Stomach (tissue), 9 donors: ENCODE results near the gene COPE. TPM values are rescaled to one million over a fixed set of nuclear protein-coding genes. Genes with fewer than 3 reads are reported as not detected.

ENCODE experiments used
- DNase-seq, 2 donors: peaks; one replicate each; pipeline versions ENCODE4 v3.0.0 to v3.0.0-alpha.2; 2013 to 2019
- H3K27ac ChIP-seq, 5 donors: fragments of 200-600 bp in 4 of 5; sonication (generic) in 4 of 5; one replicate each; pipeline ENCODE4 v1.5.1; 2013 to 2019; ENCODE audit warnings: mild to moderate bottlenecking in 1 of 5, moderate library complexity in 1 of 5
- H3K27me3 ChIP-seq, 3 donors: fragments of 200-600 bp; sonication (generic); one replicate each; pipeline ENCODE4 v1.5.1; 2017 to 2019; ENCODE audit warnings: mixed run types in 1 of 3
- H3K36me3 ChIP-seq, 4 donors: fragments of 200-600 bp; sonication (generic); 1 replicate in 3 of 4; 2 replicates in 1 of 4; pipeline ENCODE4 v1.5.1; 2016 to 2019
- H3K4me1 ChIP-seq, 4 donors: fragments of 200-600 bp; sonication (generic); one replicate each; pipeline ENCODE4 v1.5.1; 2016 to 2019
- H3K4me3 ChIP-seq, 4 donors: fragments of 200-600 bp; sonication (generic) in 3 of 4; one replicate each; pipeline ENCODE4 v1.5.1; 2016 to 2019; ENCODE audit warnings: mild to moderate bottlenecking in 1 of 4
- H3K9me3 ChIP-seq, 4 donors: fragments of 200-600 bp; sonication (generic); one replicate each; pipeline ENCODE4 v1.5.1; 2016 to 2019
- CTCF ChIP-seq, 7 experiments: fragments of 450-650 bp in 4 of 7; fragments of 200-600 bp in 3 of 7; sonication (generic) in 3 of 7; IDR thresholded peaks; one replicate each; pipeline ENCODE4 v1.5.1; 2016 to 2019; ENCODE audit warnings: antibody characterized with exemption in 7 of 7, control low read depth in 2 of 7, mild to moderate bottlenecking in 1 of 7
- EP300 ChIP-seq: sonication (generic); formaldehyde crosslinking; IDR thresholded peaks from one replicate; pipeline ENCODE4 v1.6.1; 2017; ENCODE audit warnings: antibody characterized with exemption
- POLR2A ChIP-seq, 4 donors: fragments of 450-650 bp; IDR thresholded peaks; one replicate each; pipeline ENCODE4 v1.6.1; 2016; ENCODE audit warnings: antibody characterized with exemption in 4 of 4, control low read depth in 2 of 4, mild to moderate bottlenecking in 1 of 4, moderate library complexity in 1 of 4
- POLR2AphosphoS5 ChIP-seq, 3 donors: sonication (generic); formaldehyde crosslinking; IDR thresholded peaks; one replicate each; pipeline ENCODE4 v1.6.1; 2016; ENCODE audit warnings: antibody characterized with exemption in 3 of 3
- WGBS, 5 donors: extraction: QIAGEN DNeasy Blood & Tissue Kit in 3 of 5; methylation state at CpG; one replicate each; pipeline versions ENCODE4 v1.1.5 to v1.1.7; 2013 to 2018; 5-methylcytosine and 5-hydroxymethylcytosine counted together
- intact Hi-C: fragments of 100-400 bp; cut with DNase I; formaldehyde crosslinking; loops from one replicate; pipeline ENCODE4 v1.15.1; 2023; ENCODE audit warnings: low total_unique reads
- polyA plus RNA-seq, 3 donors: library from polyadenylated mRNA; stranded (reverse); fragments of 200-250 nt; gene quantifications; one replicate each; pipeline ENCODE4 v1.2.3, GENCODE V29; 2013
- total RNA-seq, 5 donors: library from RNA; depleted of rRNA; stranded (reverse); fragments of >200 nt; gene quantifications; one replicate each; pipeline versions ENCODE4 v1.1.0 to v1.2.3, GENCODE V29; 2014 to 2016
- donor health status: healthy with polysubstance abuse.
- donor health status: Bipolar disorder and iron deficiency.
- donor health status: healthy.

COPE gene
- total and polyA plus RNA-seq, 8 donors, result 76.7 to 283 (median 209) TPM

GRCh38 chr19:18913466-18913865 is 5.7 kb downstream of the COPE start:
- intact Hi-C loops, result no loop called here
- DNase-seq, result no peak
- TF ChIP-seq EP300, result no peak
- no peak for TF ChIP-seq POLR2AphosphoS5 (IDR thresholded peaks at IDR 0.05)
- TF ChIP-seq CTCF (IDR thresholded peaks at IDR 0.05), result no peak
- TF ChIP-seq POLR2A (IDR thresholded peaks at IDR 0.05), result no peak
- Histone ChIP-seq H3K9me3 (no peaks in the 10 kb centered on the region), H3K4me1 (peaks cover 9 to 53% (median 34%) of the 10 kb centered on the region in 4 donors), H3K27me3 (no peaks in the 10 kb centered on the region), H3K4me3 (no peak overlapping the region), H3K36me3 (peaks cover 45 to 83% (median 75%) of the 10 kb centered on the region in 4 donors), H3K27ac (no peak overlapping the region)
- 83 to 93% (median 90%) methylated on average over 3 to 5 of the region's 5 CpGs for WGBS, 5 donors

- 96 to 98% (median 97%) methylated on average over 14 of the region's 14 CpGs for WGBS, 5 donors
- peaks cover 45 to 88% (median 79%) of the 10 kb centered on the region in 4 donors for H3K36me3 ChIP-seq
Measured at GRCh38 chr19:18912933-18913332, 6.3 kb downstream of the COPE start.

GRCh38 chr19:18910801-18911436 is 8.3 kb downstream of the COPE start:
- 93 to 96% (median 95%) methylated on average over 18 to 19 of the region's 19 CpGs; no CpG with 5 or more reads in 1 of the 5 donors for WGBS, 5 donors
- Histone ChIP-seq H3K27me3 (no peaks in the 10 kb centered on the region), H3K9me3 (no peaks in the 10 kb centered on the region), H3K27ac (no peak overlapping the region), H3K4me3 (no peak overlapping the region), H3K36me3 (peaks cover 57 to 98% (median 96%) of the 10 kb centered on the region in 4 donors), H3K4me1 (peaks cover 0 to 28% (median 11%) of the 10 kb centered on the region in 4 donors)
- intact Hi-C loops, result no loop called here
- no peak for TF ChIP-seq CTCF (IDR thresholded peaks at IDR 0.05)
- no peak for TF ChIP-seq EP300
- TF ChIP-seq POLR2AphosphoS5 (IDR thresholded peaks at IDR 0.05), result no peak
- no peak for TF ChIP-seq POLR2A (IDR thresholded peaks at IDR 0.05)
- no peak for DNase-seq

More at GRCh38 chr19:18912933-18913332, 6.3 kb downstream of the COPE start:
- no peak for TF ChIP-seq POLR2AphosphoS5 (IDR thresholded peaks at IDR 0.05)
- no peak for TF ChIP-seq POLR2A (IDR thresholded peaks at IDR 0.05)
- no peak for TF ChIP-seq CTCF (IDR thresholded peaks at IDR 0.05)
- H3K4me1 ChIP-seq, result peaks cover 4 to 47% (median 28%) of the 10 kb centered on the region in 4 donors
- no peak overlapping the region for H3K27ac ChIP-seq
- H3K9me3 ChIP-seq, result no peaks in the 10 kb centered on the region
- intact Hi-C loops, result no loop called here
- no peak overlapping the region for H3K4me3 ChIP-seq
- DNase-seq, result no peak
- no peaks in the 10 kb centered on the region for H3K27me3 ChIP-seq

GRCh38 chr19:18910010-18910409 is 9.2 kb downstream of the COPE start:
- H3K4me3 ChIP-seq, result no peak overlapping the region
- WGBS, 5 donors, result 83 to 91% (median 88%) methylated on average over 8 to 10 of the region's 10 CpGs
- no peak for DNase-seq
- H3K36me3 ChIP-seq, result peaks cover 58 to 98% (median 96%) of the 10 kb centered on the region in 4 donors
- no peaks in the 10 kb centered on the region for H3K27me3 ChIP-seq
- no peak overlapping the region for H3K27ac ChIP-seq
- intact Hi-C loops, result no loop called here
- no peaks in the 10 kb centered on the region for H3K9me3 ChIP-seq
- TF ChIP-seq CTCF (IDR thresholded peaks at IDR 0.05) (no peak), POLR2AphosphoS5 (IDR thresholded peaks at IDR 0.05) (no peak)
- H3K4me1 ChIP-seq, result peaks cover 0 to 19% (median 4%) of the 10 kb centered on the region in 4 donors
